ENCODE data around the gene SNAP25. TPM values are rescaled to one million over a fixed set of nuclear protein-coding genes. Genes with fewer than 3 reads are reported as not detected.

Gene SNAP25
- total RNA-seq, 1 experiment from 2014 or later, result not detected

DNA sequence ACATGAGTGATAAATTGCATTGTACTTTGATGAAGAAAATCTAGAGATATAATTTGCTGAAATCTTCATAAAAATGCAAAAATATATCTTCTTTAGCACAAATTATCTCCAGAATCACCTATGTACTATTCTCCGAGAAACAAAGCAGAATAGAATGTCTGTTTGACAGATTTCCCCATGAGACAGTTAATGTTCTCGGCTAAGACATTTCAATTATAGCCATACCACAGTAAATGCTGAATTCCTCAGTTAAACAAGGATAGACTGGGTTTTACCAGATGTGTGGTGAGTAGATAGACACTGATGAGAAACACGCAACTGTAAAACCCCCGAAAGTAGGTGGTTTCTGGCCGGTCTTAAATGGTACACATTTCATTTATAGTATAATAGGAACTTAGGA, 69.8 kb downstream of the SNAP25 start:
- Histone ChIP-seq H4K20me1 (ENCODE audit: low read length) (no peaks in the 10 kb centered on the region), H3K4me1 (ENCODE audit: insufficient read depth, low read length) (no peaks in the 10 kb centered on the region), H3K36me3 (ENCODE audit: low read depth, low read length) (no peaks in the 10 kb centered on the region), H3K9me2 (replicated peaks; ENCODE audit: low read length) (no peaks in the 10 kb centered on the region), H3K9ac (ENCODE audit: low read length) (no peak overlapping the region), H3K4me3 (ENCODE audit: low read length) (no peak overlapping the region), H3K9me3 (ENCODE audit: low read length) (no peaks in the 10 kb centered on the region), H2AFZ (ENCODE audit: low read length) (no peak overlapping the region), H3K79me2 (ENCODE audit: low read length) (no peaks in the 10 kb centered on the region), H3K4me2 (ENCODE audit: low read length) (no peak overlapping the region), H3K27me3 (ENCODE audit: low read length) (peaks cover 48% of the 10 kb centered on the region), H3F3A (ENCODE audit: low read length, unreplicated experiment) (no peaks in the 10 kb centered on the region), H3K27ac (ENCODE audit: low read length) (no peak overlapping the region)
- no TSS peak for BruUV-seq (replicated peaks)
- CTCF ChIA-PET, result no interaction called here
- ATAC-seq (no peak), DNase-seq (no peak)
- POLR2A ChIA-PET (ENCODE audit: unreplicated experiment), result no interaction called here
- TF ChIP-seq EZH2phosphoT487 (IDR thresholded peaks at IDR 0.05; ENCODE audit: borderline replicate concordance, low read length) (no peak), EZH2 (IDR thresholded peaks at IDR 0.05; ENCODE audit: low read length, unreplicated experiment) (no peak)
- TF ChIP-seq, protein P1, sequence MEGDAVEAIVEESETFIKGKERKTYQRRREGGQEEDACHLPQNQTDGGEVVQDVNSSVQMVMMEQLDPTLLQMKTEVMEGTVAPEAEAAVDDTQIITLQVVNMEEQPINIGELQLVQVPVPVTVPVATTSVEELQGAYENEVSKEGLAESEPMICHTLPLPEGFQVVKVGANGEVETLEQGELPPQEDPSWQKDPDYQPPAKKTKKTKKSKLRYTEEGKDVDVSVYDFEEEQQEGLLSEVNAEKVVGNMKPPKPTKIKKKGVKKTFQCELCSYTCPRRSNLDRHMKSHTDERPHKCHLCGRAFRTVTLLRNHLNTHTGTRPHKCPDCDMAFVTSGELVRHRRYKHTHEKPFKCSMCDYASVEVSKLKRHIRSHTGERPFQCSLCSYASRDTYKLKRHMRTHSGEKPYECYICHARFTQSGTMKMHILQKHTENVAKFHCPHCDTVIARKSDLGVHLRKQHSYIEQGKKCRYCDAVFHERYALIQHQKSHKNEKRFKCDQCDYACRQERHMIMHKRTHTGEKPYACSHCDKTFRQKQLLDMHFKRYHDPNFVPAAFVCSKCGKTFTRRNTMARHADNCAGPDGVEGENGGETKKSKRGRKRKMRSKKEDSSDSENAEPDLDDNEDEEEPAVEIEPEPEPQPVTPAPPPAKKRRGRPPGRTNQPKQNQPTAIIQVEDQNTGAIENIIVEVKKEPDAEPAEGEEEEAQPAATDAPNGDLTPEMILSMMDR (conservative IDR thresholded peaks at IDR 0.05; ENCODE audit: low read depth, low read length), result no peak
- intact Hi-C loops (cut with micrococcal nuclease), result no loop called here

DNA sequence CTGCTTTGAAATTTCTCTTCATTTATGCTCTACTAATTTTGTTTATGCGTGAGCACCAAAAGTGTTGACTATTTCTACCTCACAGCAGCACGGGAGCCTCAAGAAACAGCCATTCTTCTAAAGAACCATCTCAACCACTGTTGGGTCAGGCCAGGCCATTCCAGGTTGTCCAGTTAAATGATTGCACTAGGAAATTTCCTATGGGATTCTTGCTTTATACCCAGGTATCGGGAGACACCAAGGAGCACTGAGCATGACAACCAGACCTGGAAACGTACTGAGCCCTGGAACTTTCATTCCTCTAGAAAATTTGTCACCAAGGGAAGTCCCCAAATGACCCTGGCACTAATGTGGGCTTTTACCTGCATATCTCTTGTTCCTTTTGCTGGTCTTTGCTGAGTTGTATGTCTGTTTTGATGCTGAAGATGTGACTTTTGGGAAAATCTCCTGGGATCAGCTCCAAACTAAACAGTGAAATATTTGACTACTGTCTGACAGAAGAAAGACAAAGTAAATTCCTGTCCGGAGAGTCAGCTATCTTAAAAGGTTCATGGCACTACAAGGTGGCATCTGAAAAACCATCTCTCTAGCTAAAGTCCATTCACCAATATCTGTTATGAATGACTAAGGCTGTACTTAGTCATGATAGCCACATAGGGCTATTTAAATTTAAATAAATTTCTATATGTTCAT, 70.5 kb downstream of the SNAP25 start:
- ChIA-PET CTCF (no interaction called here), POLR2A (ENCODE audit: unreplicated experiment) (no interaction called here)
- Histone ChIP-seq H3K9me3 (ENCODE audit: low read length) (no peaks in the 10 kb centered on the region), H2AFZ (ENCODE audit: low read length) (no peak overlapping the region), H3K4me1 (ENCODE audit: insufficient read depth, low read length) (no peaks in the 10 kb centered on the region), H3K79me2 (ENCODE audit: low read length) (no peaks in the 10 kb centered on the region), H3K9ac (ENCODE audit: low read length) (no peak overlapping the region), H3K4me2 (ENCODE audit: low read length) (no peak overlapping the region), H3K27me3 (ENCODE audit: low read length) (peaks cover 50% of the 10 kb centered on the region), H3K4me3 (ENCODE audit: low read length) (no peak overlapping the region), H3K27ac (ENCODE audit: low read length) (no peak overlapping the region), H3K9me2 (replicated peaks; ENCODE audit: low read length) (no peaks in the 10 kb centered on the region), H4K20me1 (ENCODE audit: low read length) (no peaks in the 10 kb centered on the region), H3K36me3 (ENCODE audit: low read depth, low read length) (no peaks in the 10 kb centered on the region), H3F3A (ENCODE audit: low read length, unreplicated experiment) (no peaks in the 10 kb centered on the region)
- no TSS peak for BruUV-seq (replicated peaks)
- TF ChIP-seq EZH2phosphoT487 (IDR thresholded peaks at IDR 0.05; ENCODE audit: borderline replicate concordance, low read length) (no peak), EZH2 (IDR thresholded peaks at IDR 0.05; ENCODE audit: low read length, unreplicated experiment) (no peak)
- TF ChIP-seq, protein P1 (conservative IDR thresholded peaks at IDR 0.05; ENCODE audit: low read depth, low read length), result no peak
- DNase-seq (peak; percentile 16), ATAC-seq (no peak)
- intact Hi-C loops (cut with micrococcal nuclease), result no loop called here

DNA sequence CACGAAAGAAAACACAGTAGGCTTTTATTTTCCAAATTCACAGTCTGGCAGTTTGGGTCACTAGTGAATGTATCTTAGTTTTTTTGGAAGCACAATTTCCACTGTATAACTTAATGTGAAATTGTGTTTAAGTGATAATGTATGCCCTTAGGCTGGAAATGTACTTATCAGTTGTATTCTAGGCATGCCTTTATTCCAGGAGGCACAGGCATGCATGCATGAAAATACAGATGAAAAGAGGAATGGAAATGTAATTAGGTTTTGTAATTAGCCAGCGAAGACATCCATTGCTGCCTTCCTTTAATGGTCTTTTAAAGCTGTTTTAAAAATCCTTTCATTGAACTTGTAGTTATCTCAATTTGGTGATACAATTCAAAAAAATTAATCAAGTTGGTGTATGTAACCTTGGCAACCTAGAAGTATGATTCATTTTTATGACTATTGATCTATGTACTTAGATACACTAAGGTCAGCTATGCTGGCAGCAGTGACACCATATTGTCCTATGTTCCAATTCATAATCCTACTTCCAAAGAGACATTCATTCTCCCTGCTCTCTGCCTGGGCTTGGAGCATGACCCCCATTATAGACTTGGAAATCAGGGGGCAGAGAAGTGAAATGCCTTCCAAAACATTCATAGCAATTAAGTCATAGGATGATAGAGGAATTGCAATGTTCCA, 73.1 kb downstream of the SNAP25 start:
- DNase-seq, result no peak
- Histone ChIP-seq H4K20me1 (ENCODE audit: low read length) (no peaks in the 10 kb centered on the region), H3K79me2 (ENCODE audit: low read length) (no peaks in the 10 kb centered on the region), H3K4me1 (ENCODE audit: insufficient read depth, low read length) (no peaks in the 10 kb centered on the region), H3K9me2 (replicated peaks; ENCODE audit: low read length) (no peaks in the 10 kb centered on the region), H3K36me3 (ENCODE audit: low read depth, low read length) (no peaks in the 10 kb centered on the region), H3K9ac (ENCODE audit: low read length) (no peak overlapping the region), H3K4me2 (ENCODE audit: low read length) (no peak overlapping the region), H3K27ac (ENCODE audit: low read length) (no peak overlapping the region), H3K9me3 (ENCODE audit: low read length) (no peaks in the 10 kb centered on the region), H3K27me3 (ENCODE audit: low read length) (peaks cover 66% of the 10 kb centered on the region), H2AFZ (ENCODE audit: low read length) (no peak overlapping the region), H3K4me3 (ENCODE audit: low read length) (no peak overlapping the region), H3F3A (ENCODE audit: low read length, unreplicated experiment) (no peaks in the 10 kb centered on the region)
- POLR2A ChIA-PET (ENCODE audit: unreplicated experiment), result no interaction called here
- no TSS peak for BruUV-seq (replicated peaks)
- ATAC-seq, result no peak
- TF ChIP-seq EZH2 (IDR thresholded peaks at IDR 0.05; ENCODE audit: low read length, unreplicated experiment), result no peak
- TF ChIP-seq, protein P1 (conservative IDR thresholded peaks at IDR 0.05; ENCODE audit: low read depth, low read length), result no peak
- no peak for TF ChIP-seq EZH2phosphoT487 (IDR thresholded peaks at IDR 0.05; ENCODE audit: borderline replicate concordance, low read length)
- intact Hi-C loops (cut with micrococcal nuclease), result no loop called here
- CTCF ChIA-PET, result no interaction called here
